CD4-positive, alpha-beta memory T cell (primary cell): ENCODE measurements around the gene GYS1. TPM values are rescaled to one million over a fixed set of nuclear protein-coding genes. Genes with fewer than 3 reads are reported as not detected.

Source experiments
- CTCF ChIA-PET: fragments of 350-600 bp; sonication (Branson Sonifier 250); formaldehyde crosslinking; loops from one replicate; lab custom pipeline; 2021; ENCODE audit warnings: inconsistent platforms; ENCODE audit not compliant: partially characterized antibody; lab: Charles Lee
- POLR2A ChIA-PET: fragments of 350-600 bp; sonication (Branson Sonifier 250); formaldehyde crosslinking; loops from one replicate; lab custom pipeline; 2021; ENCODE audit not compliant: partially characterized antibody; lab: Charles Lee
- DNase-seq, 5 donors: peaks; one replicate each; pipeline versions ENCODE4 v3.0.0 to v3.0.0-alpha.2; 2020 to 2022; ENCODE audit warnings: mixed read lengths in 1 of 5
- H3K27ac ChIP-seq: one replicate; pipeline ENCODE4 v1.7.0; 2013; ENCODE audit warnings: low read depth, low read length
- H3K27me3 ChIP-seq: 2 replicates; pipeline ENCODE4 v1.7.0; 2013; ENCODE audit warnings: mild to moderate bottlenecking, low read length, moderate library complexity; ENCODE audit not compliant: insufficient read depth
- H3K36me3 ChIP-seq: 2 replicates; pipeline ENCODE4 v1.7.0; 2013; ENCODE audit warnings: mild to moderate bottlenecking, low read length, moderate library complexity; ENCODE audit not compliant: insufficient read depth
- H3K4me1 ChIP-seq: 2 replicates; pipeline ENCODE4 v1.7.0; 2013; ENCODE audit warnings: mild to moderate bottlenecking, low read length, moderate library complexity; ENCODE audit not compliant: insufficient read depth
- H3K4me3 ChIP-seq, 2 donors: one replicate each; pipeline ENCODE4 v1.7.0; 2013; ENCODE audit warnings: low read length in 2 of 2, mild to moderate bottlenecking in 1 of 2
- H3K9me3 ChIP-seq, 2 donors: one replicate each; pipeline ENCODE4 v1.7.0; 2013; ENCODE audit warnings: low read length in 2 of 2, control low read depth in 1 of 2; ENCODE audit not compliant: control insufficient read depth in 1 of 2
- H3K27ac Mint-ChIP-seq, 7 donors: one replicate each; pipeline ENCODE4 v1.8.0; 2020 to 2021; ENCODE audit warnings: mixed read lengths in 7 of 7, mild to moderate bottlenecking in 6 of 7, inconsistent platforms in 3 of 7, moderate library complexity in 3 of 7
- H3K27me3 Mint-ChIP-seq, 2 donors: one replicate each; pipeline ENCODE4 v1.8.0; 2020 to 2021; ENCODE audit warnings: mixed read lengths in 2 of 2
- H3K36me3 Mint-ChIP-seq, 2 donors: one replicate each; pipeline ENCODE4 v1.8.0; 2020 to 2021; ENCODE audit warnings: mixed read lengths in 2 of 2, inconsistent platforms in 1 of 2, mild to moderate bottlenecking in 1 of 2
- H3K4me1 Mint-ChIP-seq, 4 donors: one replicate each; pipeline ENCODE4 v1.8.0; 2020 to 2021; ENCODE audit warnings: mixed read lengths in 4 of 4, mild to moderate bottlenecking in 1 of 4
- H3K4me3 Mint-ChIP-seq, 8 donors: one replicate each; pipeline ENCODE4 v1.8.0; 2020 to 2021; ENCODE audit warnings: mixed read lengths in 8 of 8, mild to moderate bottlenecking in 7 of 8, moderate library complexity in 6 of 8, inconsistent platforms in 3 of 8
- H3K9me3 Mint-ChIP-seq, 8 donors: one replicate each; pipeline ENCODE4 v1.8.0; 2020 to 2021; ENCODE audit warnings: mixed read lengths in 8 of 8, mild to moderate bottlenecking in 5 of 8, inconsistent platforms in 3 of 8, moderate library complexity in 1 of 8
- intact Hi-C: fragments of 100-400 bp; cut with micrococcal nuclease; formaldehyde crosslinking; loops from one replicate; pipeline ENCODE4 v1.15.1; 2023
- polyA plus RNA-seq, 2 donors: library from polyadenylated mRNA; unstranded; fragments of 300-500 nt; fragmentation: Illumina TruSeq; gene quantifications; one replicate each; pipeline ENCODE4 v1.2.3, GENCODE V29; 2021
- total RNA-seq, 2 experiments: library from RNA; stranded (reverse); gene quantifications; one replicate each; pipeline ENCODE4 v1.2.3, GENCODE V29; 2021

Gene GYS1
- total and polyA plus RNA-seq, 4 experiments from 2014 or later = 30.6 to 56.4 (median 43.8) TPM

DNA sequence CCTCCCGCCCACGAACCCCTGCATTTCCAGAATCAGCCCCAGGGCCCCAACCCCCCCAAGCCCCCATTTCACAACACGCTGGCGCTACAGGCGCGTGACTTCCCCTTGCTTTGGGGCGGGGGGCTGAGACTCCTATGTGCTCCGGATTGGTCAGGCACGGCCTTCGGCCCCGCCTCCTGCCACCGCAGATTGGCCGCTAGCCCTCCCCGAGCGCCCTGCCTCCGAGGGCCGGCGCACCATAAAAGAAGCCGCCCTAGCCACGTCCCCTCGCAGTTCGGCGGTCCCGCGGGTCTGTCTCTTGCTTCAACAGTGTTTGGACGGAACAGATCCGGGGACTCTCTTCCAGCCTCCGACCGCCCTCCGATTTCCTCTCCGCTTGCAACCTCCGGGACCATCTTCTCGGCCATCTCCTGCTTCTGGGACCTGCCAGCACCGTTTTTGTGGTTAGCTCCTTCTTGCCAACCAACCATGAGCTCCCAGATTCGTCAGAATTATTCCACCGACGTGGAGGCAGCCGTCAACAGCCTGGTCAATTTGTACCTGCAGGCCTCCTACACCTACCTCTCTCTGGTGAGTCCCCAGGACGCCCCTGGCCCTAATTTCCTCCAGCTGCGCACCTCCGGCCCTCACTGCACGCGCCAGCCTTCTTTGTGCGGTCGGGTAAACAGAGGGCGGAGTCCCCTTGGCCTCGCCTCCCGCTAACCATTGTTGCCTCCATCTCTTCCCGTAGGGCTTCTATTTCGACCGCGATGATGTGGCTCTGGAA lies 27.9 kb downstream of the GYS1 start, which contains the start of gene FTL:
Gene FTL (plus strand): TSS at position 270 of the 766 bp plus-strand sequence. CDS start 199 bp downstream, at position 469.
- Mint-ChIP-seq H3K4me1 (peaks cover 30 to 67% (median 46%) of the 10 kb centered on the region in 4 donors), H3K4me3 (peak within 1 kb of the TSS; percentile 93 to 100 (median 96)), H3K27ac (peak within 1 kb of the TSS; percentile 96 to 100 (median 97)), H3K27me3 (no peaks in the 10 kb centered on the region), H3K9me3 (peaks cover 0 to 1% (median 0%) of the 10 kb centered on the region in 8 donors), H3K36me3 (peaks cover 13 to 32% of the 10 kb centered on the region in 2 donors)
- no peaks in the 10 kb centered on the region for H3K9me3 ChIP-seq
- ChIA-PET CTCF (interaction anchor here (0.6 to 3.4 kb wide), 5 partner anchors 11 to 129 kb away, joined by 3 to 20 read pairs (median 3); partner anchors contain the start of genes GYS1, HSD17B14 and RUVBL2), POLR2A (interaction anchor here (0.7 to 5.6 kb wide), 29 partner anchors 11 to 964 kb away, joined by 3 to 134 read pairs (median 4); partner anchors contain the start of genes ATF5, BAX, CA11 and DHDH)
- no peaks in the 10 kb centered on the region for H3K27me3 ChIP-seq
- intact Hi-C loops = loop anchor here (1.0 to 5.0 kb wide), 5 partner anchors 11 to 318 kb away; partner anchors contain the start of genes BAX, CA11, DHDH and NUCB1
- H3K27ac ChIP-seq = peak within 1 kb of the TSS; percentile 64
- peaks cover 16% of the 10 kb centered on the region for H3K36me3 ChIP-seq
- peak within 1 kb of the TSS; percentile 84 to 91 for H3K4me3 ChIP-seq
- peaks cover 43% of the 10 kb centered on the region for H3K4me1 ChIP-seq
- peak; percentile 81 to 87 (median 85) for DNase-seq

GRCh38 chr19:48964205-48965039 lies 28.7 kb downstream of the GYS1 start:
- Mint-ChIP-seq H3K36me3 (peaks cover 13 to 28% of the 10 kb centered on the region in 2 donors), H3K27ac (peak overlapping the region; percentile 77 to 98 (median 90)), H3K9me3 (peaks cover 0 to 1% (median 0%) of the 10 kb centered on the region in 8 donors), H3K27me3 (no peaks in the 10 kb centered on the region), H3K4me1 (peaks cover 30 to 67% (median 46%) of the 10 kb centered on the region in 4 donors), H3K4me3 (peak overlapping the region; percentile 77 to 100 (median 96))
- Histone ChIP-seq H3K27ac (peak overlapping the region; percentile 58), H3K9me3 (no peaks in the 10 kb centered on the region), H3K4me3 (peak overlapping the region; percentile 34 to 73), H3K27me3 (no peaks in the 10 kb centered on the region), H3K36me3 (peaks cover 8% of the 10 kb centered on the region), H3K4me1 (peaks cover 48% of the 10 kb centered on the region)
- POLR2A ChIA-PET = interaction anchor here (0.9 to 5.6 kb wide), 16 partner anchors 10 to 677 kb away, joined by 3 to 134 read pairs (median 6); partner anchors contain the start of genes BAX, CA11, DHDH and GYS1
- CTCF ChIA-PET = interaction anchor here (0.7 to 3.4 kb wide), 2 partner anchors 29 to 176 kb away, joined by 3 to 20 read pairs; partner anchors contain the start of genes GYS1 and RUVBL2
- no peak for DNase-seq
- intact Hi-C loops = loop anchor here (1.0 to 5.0 kb wide), 5 partner anchors 10 to 317 kb away; partner anchors contain the start of genes BAX, CA11, DHDH and NUCB1

DNA sequence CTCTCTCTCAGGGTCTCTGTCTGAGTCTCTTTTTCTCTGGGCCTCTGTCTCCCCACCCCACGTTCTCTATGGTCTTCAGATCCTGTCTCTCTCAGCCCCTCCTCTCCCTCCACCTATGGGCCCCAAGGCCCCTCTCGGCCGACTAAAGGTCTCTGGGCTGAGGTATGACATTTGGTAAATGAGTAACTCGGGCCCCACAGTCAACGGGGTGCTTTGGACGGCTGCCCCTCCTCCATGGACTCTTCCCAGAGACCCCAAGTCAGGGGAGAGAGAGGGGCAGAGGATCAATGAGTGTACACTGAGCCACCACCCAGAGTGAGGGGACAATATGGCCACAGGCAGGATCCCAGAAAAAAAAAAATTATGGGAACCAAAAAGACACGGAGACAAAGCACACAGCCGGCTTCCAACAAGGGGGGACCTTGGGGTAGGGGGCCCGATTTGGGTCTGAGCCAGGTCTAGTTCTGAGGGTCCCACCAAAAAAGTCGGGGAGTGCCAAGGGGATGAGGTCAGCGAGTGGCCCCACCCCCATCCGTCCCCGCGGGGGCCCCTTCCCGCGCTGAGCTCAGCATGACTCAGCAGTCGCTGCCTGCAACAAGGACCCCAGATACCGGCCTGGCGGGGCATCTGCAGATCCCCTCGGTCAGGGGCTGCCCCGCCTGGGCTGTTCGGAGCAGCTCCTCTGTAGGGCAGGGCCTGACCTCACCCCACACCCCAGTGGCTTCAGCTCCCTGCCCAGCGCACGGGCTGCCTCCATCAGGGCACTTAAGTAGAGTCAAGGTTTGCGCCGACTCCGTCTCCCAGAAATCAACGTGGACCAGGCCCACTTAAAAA lies 29.5 kb downstream of the GYS1 start:
- peak in 2 of 5 donors; percentile 26 to 68 for DNase-seq
- Mint-ChIP-seq H3K4me1 (peaks cover 30 to 67% (median 46%) of the 10 kb centered on the region in 4 donors), H3K4me3 (peak overlapping the region; percentile 77 to 100 (median 96)), H3K27ac (peak overlapping the region; percentile 86 to 98 (median 91)), H3K27me3 (no peaks in the 10 kb centered on the region), H3K36me3 (peaks cover 13 to 26% of the 10 kb centered on the region in 2 donors), H3K9me3 (peaks cover 0 to 1% (median 0%) of the 10 kb centered on the region in 8 donors)
- H3K27ac ChIP-seq = peak overlapping the region; percentile 58
- ChIA-PET POLR2A (interaction anchor here (1.4 to 5.6 kb wide), 7 partner anchors 9 to 105 kb away, joined by 5 to 134 read pairs (median 22); partner anchors contain the start of genes BAX, DHDH, GYS1 and NUCB1), CTCF (no interaction called here)
- peak overlapping the region in 1 of 2 donors; percentile 34 for H3K4me3 ChIP-seq
- H3K9me3 ChIP-seq = no peaks in the 10 kb centered on the region
- no peaks in the 10 kb centered on the region for H3K27me3 ChIP-seq
- H3K36me3 ChIP-seq = peaks cover 8% of the 10 kb centered on the region
- intact Hi-C loops = loop anchor here (2.0 kb wide), 2 partner anchors 31 to 63 kb away; partner anchors contain the start of genes DHDH and NUCB1
- peaks cover 48% of the 10 kb centered on the region for H3K4me1 ChIP-seq

DNA sequence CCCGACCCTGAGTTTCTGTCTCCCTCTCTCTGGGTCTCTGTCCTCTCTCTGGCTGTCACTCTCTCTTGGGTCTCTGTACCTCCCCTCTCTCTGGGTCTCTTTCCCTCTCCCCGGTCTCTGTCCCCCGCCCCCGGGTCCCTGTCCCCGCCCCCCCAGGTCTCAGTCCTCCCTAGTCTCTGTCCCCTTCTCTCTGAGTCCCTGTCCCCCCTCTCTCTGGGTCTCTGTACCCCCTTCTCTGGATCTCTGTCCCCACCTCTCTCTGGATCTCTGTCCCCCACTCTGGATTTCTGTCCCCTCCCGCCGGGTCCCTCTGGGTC lies 30.3 kb downstream of the GYS1 start:
- no peak overlapping the region for H3K4me3 ChIP-seq
- H3K27me3 Mint-ChIP-seq = no peaks in the 10 kb centered on the region
- peak overlapping the region in 6 of 7 donors; percentile 90 to 98 (median 90) for H3K27ac Mint-ChIP-seq
- peaks cover 0 to 1% (median 0%) of the 10 kb centered on the region in 8 donors for H3K9me3 Mint-ChIP-seq
- peak overlapping the region; percentile 58 for H3K27ac ChIP-seq
- no peaks in the 10 kb centered on the region for H3K27me3 ChIP-seq
- H3K9me3 ChIP-seq = no peaks in the 10 kb centered on the region
- CTCF ChIA-PET = interaction anchor here (0.9 to 1.9 kb wide), 3 partner anchors 8 to 167 kb away, joined by 3 to 7 read pairs (median 4); no protein-coding TSS in a partner anchor
- H3K4me1 ChIP-seq = peaks cover 48% of the 10 kb centered on the region
- H3K4me1 Mint-ChIP-seq = peaks cover 30 to 65% (median 47%) of the 10 kb centered on the region in 4 donors
- peaks cover 9 to 24% of the 10 kb centered on the region in 2 donors for H3K36me3 Mint-ChIP-seq
- intact Hi-C loops = no loop called here
- peak overlapping the region in 5 of 8 donors; percentile 26 to 75 (median 48) for H3K4me3 Mint-ChIP-seq
- POLR2A ChIA-PET = interaction anchor here (0.9 to 1.5 kb wide), 7 partner anchors 8 to 91 kb away, joined by 3 to 6 read pairs (median 4); partner anchors contain the start of genes GYS1, NUCB1 and RUVBL2
- peaks cover 8% of the 10 kb centered on the region for H3K36me3 ChIP-seq
- no peak for DNase-seq

DNA sequence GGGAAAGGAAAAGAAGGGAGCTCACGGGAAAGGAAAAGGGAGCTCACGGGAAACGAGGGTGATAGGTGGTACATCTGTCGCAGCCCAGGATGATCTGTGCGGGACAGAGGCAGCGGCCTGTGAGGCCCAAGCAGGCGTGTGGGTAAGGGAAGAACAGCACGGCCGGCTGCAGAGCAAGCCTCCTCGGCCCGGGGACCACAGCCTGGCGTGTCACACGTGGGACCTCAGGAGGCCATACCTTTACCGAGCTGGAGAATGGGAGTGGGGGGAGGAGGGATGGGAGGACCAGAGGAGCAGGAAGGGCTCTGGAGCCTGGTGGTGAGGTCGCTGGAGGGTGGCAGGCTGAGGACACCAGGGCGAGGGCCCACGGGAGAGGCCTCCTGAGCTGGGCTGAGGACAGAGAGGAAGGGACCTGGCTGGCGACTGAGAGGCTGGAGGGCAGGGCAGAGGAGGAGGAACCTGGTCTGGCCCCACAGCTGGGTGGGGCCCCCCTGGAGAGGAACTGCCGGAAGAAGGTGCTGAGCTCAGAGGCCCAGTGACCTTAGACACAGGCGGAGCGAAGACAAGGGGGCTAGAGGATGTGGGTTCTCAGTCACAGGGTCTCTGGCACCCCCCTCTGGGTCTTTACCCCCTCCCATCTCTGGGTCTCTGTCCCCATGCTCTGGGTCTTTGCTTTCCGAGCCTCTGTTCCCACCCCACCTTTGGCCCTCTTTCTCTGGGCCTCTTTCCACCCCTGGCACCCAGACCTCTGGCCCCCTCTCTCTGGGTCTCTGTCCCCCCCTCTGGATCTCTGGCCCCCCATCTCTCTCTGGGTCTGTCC lies 30.9 kb downstream of the GYS1 start:
- H3K9me3 Mint-ChIP-seq = peaks cover 0 to 1% (median 0%) of the 10 kb centered on the region in 8 donors
- peak overlapping the region; percentile 15 to 75 (median 54) for H3K4me3 Mint-ChIP-seq
- peaks cover 48% of the 10 kb centered on the region for H3K4me1 ChIP-seq
- H3K36me3 Mint-ChIP-seq = peaks cover 4 to 25% of the 10 kb centered on the region in 2 donors
- intact Hi-C loops = no loop called here
- no peaks in the 10 kb centered on the region for H3K27me3 Mint-ChIP-seq
- H3K9me3 ChIP-seq = no peaks in the 10 kb centered on the region
- no peak overlapping the region for H3K4me3 ChIP-seq
- CTCF ChIA-PET = interaction anchor here (0.9 to 1.9 kb wide), 5 partner anchors 8 to 167 kb away, joined by 3 to 7 read pairs (median 4); partner anchors contain the start of genes GYS1 and RUVBL2
- POLR2A ChIA-PET = interaction anchor here (0.6 to 1.5 kb wide), 11 partner anchors 9 to 316 kb away, joined by 3 to 7 read pairs (median 4); partner anchors contain the start of genes CA11, DHDH, GYS1 and NUCB1
- peaks cover 32 to 70% (median 48%) of the 10 kb centered on the region in 4 donors for H3K4me1 Mint-ChIP-seq
- H3K27ac Mint-ChIP-seq = peak overlapping the region; percentile 84 to 98 (median 90)
- no peaks in the 10 kb centered on the region for H3K27me3 ChIP-seq
- H3K27ac ChIP-seq = peak overlapping the region; percentile 25
- DNase-seq = no peak
- peaks cover 8% of the 10 kb centered on the region for H3K36me3 ChIP-seq
